GM12801 (cell line): ENCODE results near the gene ADAMTSL1.

Source experiments
- TF ChIP-seq, protein P1 (sequence below): IDR thresholded peaks from one replicate; pipeline ENCODE4 v1.5.1; 2011; ENCODE audit warnings: control low read depth; ENCODE audit not compliant: insufficient read length; ENCODE audit errors: extremely low read depth

The ADAMTSL1 gene

DNA sequence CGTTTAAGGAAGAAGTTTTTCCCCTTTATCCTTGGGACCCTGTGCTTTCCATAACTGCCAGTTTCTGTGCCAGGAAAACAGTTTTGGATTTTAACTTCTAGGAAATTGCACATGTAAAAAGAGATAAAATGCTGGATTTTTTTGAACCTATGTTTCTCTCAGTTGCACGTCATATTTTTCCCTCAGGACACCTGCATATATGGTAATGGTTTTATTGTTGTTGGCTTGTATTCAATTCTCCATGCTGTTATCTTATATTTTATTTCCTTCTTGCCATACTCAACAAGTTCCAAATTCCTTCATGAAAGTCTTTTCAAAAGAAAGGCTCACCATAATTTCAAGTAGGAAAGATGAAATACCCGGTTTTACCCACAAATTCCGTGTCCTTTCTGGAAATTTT, 7.9 kb upstream of the ADAMTSL1 start:
- TF ChIP-seq, protein P1, sequence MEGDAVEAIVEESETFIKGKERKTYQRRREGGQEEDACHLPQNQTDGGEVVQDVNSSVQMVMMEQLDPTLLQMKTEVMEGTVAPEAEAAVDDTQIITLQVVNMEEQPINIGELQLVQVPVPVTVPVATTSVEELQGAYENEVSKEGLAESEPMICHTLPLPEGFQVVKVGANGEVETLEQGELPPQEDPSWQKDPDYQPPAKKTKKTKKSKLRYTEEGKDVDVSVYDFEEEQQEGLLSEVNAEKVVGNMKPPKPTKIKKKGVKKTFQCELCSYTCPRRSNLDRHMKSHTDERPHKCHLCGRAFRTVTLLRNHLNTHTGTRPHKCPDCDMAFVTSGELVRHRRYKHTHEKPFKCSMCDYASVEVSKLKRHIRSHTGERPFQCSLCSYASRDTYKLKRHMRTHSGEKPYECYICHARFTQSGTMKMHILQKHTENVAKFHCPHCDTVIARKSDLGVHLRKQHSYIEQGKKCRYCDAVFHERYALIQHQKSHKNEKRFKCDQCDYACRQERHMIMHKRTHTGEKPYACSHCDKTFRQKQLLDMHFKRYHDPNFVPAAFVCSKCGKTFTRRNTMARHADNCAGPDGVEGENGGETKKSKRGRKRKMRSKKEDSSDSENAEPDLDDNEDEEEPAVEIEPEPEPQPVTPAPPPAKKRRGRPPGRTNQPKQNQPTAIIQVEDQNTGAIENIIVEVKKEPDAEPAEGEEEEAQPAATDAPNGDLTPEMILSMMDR: no peak

DNA sequence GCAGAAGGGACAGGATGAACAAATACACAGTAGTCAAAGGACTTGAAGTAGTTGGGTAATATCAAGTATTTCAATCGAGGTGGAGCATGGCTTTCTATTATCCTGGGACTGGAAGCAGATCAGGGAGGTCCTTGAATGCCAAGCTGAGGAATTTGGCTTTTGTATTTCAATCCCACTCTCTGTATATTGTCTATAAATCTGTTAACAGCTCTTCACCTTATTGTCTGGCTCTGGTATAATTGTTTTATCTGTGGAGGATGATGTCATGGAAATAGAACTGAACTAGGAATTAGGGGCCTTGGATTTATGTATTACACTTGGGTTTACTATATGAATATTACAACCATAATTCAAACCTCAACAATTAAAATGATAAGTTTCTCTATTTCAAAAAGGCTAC, 6.3 kb upstream of the ADAMTSL1 start:
- TF ChIP-seq, protein P1: no peak

DNA sequence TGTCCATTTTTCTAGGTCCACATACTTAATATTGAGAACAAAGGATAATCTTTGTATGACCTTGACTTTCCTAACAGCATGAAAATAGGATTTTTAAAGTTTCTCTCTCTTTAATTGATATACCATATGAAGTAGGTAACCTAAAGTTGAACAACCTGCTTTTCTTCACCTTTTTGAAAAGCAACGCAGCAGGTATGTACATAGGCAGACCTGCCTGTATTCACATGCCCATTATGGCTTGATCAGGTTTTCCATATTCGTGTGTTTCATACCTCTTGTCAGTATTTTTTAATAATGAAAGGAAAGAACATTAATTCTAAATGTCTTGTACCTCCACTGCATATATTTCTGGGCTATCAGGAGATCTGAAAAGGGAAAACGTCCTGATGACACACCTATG, 1.5 kb upstream of the ADAMTSL1 start:
- TF ChIP-seq, protein P1: no peak

DNA sequence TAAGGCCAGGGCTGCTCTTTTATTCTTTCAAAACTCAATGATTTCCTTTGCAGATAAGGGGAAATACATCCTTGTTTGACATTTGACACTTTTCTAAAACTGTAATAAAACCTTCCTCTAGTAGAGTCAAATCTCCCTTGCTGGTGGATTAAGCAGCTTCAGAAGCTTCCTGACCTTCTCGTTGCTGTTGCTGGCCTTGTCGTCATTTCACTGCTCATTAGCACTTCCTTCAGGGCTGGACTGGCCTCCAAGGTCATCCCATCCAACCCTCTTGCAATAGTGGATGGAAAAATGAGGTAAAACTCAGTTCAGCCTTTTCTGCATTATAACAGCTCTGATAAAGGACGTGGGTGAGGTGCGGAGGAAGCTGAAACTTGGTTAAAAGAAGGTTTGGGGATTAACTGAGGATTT, 1.1 kb upstream of the ADAMTSL1 start:
- TF ChIP-seq, protein P1: no peak

DNA sequence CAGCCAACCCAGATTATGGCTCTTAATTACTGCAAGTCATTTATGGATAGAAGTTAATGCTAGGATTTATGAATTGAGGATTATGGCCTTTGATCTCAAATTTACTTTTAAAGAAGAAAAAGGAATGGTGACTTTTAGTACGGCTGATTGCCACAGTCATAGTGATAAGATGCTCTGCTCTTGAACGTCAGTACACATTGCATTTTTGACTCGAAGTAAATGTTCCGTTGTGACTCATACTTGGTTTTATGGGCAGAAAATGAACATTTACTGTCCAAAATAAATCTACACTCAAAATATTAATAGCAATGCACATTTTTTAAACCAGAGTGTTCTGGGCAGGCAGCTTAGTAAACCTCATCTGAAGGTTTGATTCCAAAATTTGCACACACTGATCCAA, 830 bp downstream of the ADAMTSL1 start:
- TF ChIP-seq, protein P1: no peak

DNA sequence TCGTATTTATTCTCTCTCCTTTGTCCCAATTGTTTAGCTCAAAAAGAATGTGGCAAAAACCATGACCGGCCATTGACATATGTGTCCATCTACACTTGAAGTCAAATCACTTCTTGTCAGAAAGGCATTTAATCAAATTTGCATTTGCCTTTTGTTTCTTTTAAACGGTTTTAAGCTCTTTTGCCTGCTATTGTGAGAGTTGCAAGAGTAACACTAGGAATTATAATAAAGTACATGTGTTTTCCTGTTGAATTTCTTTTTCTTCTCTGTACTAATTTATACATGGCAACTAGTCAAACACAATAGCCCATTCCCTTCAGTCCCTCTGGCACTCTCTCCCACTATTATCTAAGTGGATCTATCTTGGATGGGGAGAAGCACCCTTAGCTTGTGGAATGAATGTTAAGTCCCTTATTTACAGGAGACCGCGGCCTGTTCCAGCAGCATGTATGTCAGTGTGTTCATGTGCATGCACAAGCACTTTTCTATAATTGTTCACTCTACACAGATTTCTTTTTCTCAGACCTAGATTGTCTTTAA, 3.2 kb downstream of the ADAMTSL1 start:
- TF ChIP-seq, protein P1: no peak

DNA sequence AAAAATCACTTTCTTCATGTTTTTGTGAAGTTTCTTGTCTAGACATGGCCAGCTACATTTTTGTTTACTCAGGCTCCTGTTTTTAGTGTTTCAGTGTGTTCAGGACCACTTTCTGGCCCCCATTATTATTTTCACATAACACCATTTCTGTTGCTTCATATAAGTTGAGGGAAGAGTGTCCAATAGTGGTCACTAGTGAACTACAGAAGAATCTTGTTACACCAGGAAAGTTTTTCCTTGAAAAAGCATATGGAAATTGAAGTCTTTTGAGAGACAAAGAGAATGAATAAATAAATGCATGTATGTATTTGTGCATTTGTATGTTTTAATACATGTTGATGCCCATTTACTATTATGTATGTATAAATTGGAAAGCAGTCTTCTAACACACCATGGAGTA, 3.8 kb downstream of the ADAMTSL1 start:
- TF ChIP-seq, protein P1: no peak
